Muscle layer of colon (tissue), 2 donors: ENCODE measurements around the gene METTL23.

Experiments
- H3K27ac ChIP-seq: one replicate; pipeline ENCODE4 v1.7.0; 2013; ENCODE audit warnings: low read depth, mild to moderate bottlenecking, low read length, moderate library complexity
- H3K27me3 ChIP-seq, 2 donors: one replicate each; pipeline ENCODE4 v1.7.0; 2013; ENCODE audit warnings: low read length in 2 of 2, mild to moderate bottlenecking in 2 of 2; ENCODE audit not compliant: insufficient read depth in 2 of 2, control insufficient read depth in 1 of 2
- H3K36me3 ChIP-seq: one replicate; pipeline ENCODE4 v1.7.0; 2013; ENCODE audit warnings: mild to moderate bottlenecking, low read length; ENCODE audit not compliant: insufficient read depth
- H3K4me1 ChIP-seq: one replicate; pipeline ENCODE4 v1.7.0; 2013; ENCODE audit warnings: mild to moderate bottlenecking, low read length; ENCODE audit not compliant: insufficient read depth
- H3K4me3 ChIP-seq, 2 donors: one replicate each; pipeline ENCODE4 v1.7.0; 2013; ENCODE audit warnings: low read length in 2 of 2, low read depth in 1 of 2, mild to moderate bottlenecking in 1 of 2, moderate library complexity in 1 of 2
- H3K9ac ChIP-seq: one replicate; pipeline ENCODE4 v1.7.0; 2013; ENCODE audit warnings: low read length
- H3K9me3 ChIP-seq: one replicate; pipeline ENCODE4 v1.7.0; 2013; ENCODE audit warnings: mild to moderate bottlenecking, low read length
- donor health status: abdominal sarcoma.
- donor health status: Adenocarcinoma of cecum.

The METTL23 gene

DNA sequence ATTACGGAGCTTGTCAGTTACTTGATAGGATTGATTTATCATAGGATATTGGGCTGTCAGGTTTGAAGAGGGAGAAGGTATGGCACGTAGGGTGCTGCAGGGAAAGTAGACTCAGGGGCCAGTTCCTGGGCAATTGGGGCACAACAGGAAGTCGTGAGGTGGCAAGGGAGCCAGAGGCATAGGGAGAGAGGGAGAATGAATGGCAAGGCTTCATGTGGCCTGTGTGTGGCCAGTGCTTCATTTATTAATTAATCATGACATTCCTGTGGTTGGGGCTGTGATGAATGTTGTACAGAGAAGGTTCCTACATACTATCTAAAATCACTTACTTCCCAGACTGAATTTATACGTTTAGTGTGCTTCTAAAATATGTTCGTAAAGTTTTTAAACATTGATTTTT is 30.6 kb downstream of the METTL23 start:
- H3K4me3 ChIP-seq = no peak overlapping the region
- H3K4me1 ChIP-seq = no peaks in the 10 kb centered on the region
- no peak overlapping the region for H3K9ac ChIP-seq
- H3K27me3 ChIP-seq = no peaks in the 10 kb centered on the region
- H3K9me3 ChIP-seq = no peaks in the 10 kb centered on the region
- H3K27ac ChIP-seq = no peak overlapping the region
- H3K36me3 ChIP-seq = peaks cover 31% of the 10 kb centered on the region

- no peaks in the 10 kb centered on the region for H3K4me1 ChIP-seq
- H3K4me3 ChIP-seq = no peak overlapping the region
- no peak overlapping the region for H3K27ac ChIP-seq
- H3K27me3 ChIP-seq = no peaks in the 10 kb centered on the region
- H3K36me3 ChIP-seq = peaks cover 26% of the 10 kb centered on the region
- no peak overlapping the region for H3K9ac ChIP-seq
- H3K9me3 ChIP-seq = no peaks in the 10 kb centered on the region
Measured at GRCh38 chr17:76758570-76758969, 31.9 kb downstream of the METTL23 start.

DNA sequence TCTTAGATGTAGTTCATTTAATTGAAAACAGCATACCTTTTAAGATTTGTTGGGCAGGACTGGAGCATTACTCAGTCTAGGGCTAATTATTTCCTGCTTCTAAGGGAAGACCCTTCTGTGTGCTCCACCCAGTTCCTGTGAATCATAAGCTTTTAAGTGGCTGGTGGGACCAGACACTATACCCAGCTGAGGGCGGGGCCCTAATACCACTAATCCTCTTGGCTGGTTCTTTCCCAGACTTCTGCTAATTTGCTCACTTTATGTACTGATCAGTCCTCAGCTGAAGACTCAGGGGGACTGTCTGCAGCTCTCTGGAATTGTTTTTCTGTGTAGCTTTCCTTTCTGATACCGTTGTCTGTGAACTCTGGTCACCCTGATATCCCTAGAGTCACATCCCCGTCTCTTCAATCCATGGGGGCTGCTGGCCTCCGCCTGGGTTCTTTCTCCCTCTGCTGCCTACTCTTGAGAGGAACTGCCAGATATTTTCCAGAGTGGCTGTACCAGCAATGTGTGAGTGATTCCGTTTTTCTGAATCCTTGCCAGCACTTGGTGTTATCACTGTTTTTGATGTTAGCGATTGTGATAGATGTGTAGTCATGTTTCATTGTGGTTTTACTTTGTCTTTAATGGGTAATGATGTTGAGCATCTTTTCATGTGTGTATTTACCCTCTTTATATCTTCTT is 46.3 kb downstream of the METTL23 start:
- Histone ChIP-seq H3K4me3 (no peak overlapping the region), H3K27me3 (no peaks in the 10 kb centered on the region), H3K9ac (no peak overlapping the region), H3K9me3 (no peaks in the 10 kb centered on the region), H3K4me1 (no peaks in the 10 kb centered on the region), H3K36me3 (peaks cover 32% of the 10 kb centered on the region), H3K27ac (no peak overlapping the region)

DNA sequence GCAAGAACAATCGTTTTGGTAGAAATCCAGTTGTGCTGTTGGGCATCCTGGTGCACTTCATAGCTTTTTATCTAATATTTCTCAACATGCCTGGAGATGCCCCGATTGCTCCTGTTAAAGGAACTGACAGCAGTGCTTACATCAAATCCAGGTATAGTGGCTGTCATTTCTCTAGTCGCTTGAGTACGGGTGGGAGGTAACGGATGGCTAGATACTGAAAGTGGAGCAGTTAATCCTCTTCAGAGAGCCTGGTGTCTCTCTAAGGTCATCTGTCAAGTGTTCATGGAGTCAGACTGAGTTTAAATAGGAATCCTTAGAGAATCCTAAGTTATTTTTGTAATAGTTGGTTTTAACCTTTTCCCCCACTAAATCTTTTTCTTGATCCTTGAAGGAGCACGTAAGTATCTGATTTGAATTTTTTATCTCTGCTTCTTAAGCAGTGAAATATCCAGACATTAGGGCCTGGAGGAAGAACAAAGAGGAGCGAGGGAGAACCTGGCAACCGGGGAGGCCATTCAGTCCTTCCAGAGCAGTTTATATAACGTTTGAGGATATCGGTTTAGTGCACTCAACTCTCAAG is 48.5 kb downstream of the METTL23 start:
- Histone ChIP-seq H3K27me3 (no peaks in the 10 kb centered on the region), H3K9ac (no peak overlapping the region), H3K9me3 (no peaks in the 10 kb centered on the region), H3K4me1 (no peaks in the 10 kb centered on the region), H3K36me3 (peaks cover 41% of the 10 kb centered on the region), H3K27ac (no peak overlapping the region), H3K4me3 (no peak overlapping the region)

GRCh38 chr17:76781056-76781982 is 54.7 kb downstream of the METTL23 start:
- Histone ChIP-seq H3K4me1 (no peaks in the 10 kb centered on the region), H3K27me3 (no peaks in the 10 kb centered on the region), H3K27ac (no peak overlapping the region), H3K9ac (no peak overlapping the region), H3K4me3 (no peak overlapping the region), H3K9me3 (no peaks in the 10 kb centered on the region), H3K36me3 (peaks cover 30% of the 10 kb centered on the region)

DNA sequence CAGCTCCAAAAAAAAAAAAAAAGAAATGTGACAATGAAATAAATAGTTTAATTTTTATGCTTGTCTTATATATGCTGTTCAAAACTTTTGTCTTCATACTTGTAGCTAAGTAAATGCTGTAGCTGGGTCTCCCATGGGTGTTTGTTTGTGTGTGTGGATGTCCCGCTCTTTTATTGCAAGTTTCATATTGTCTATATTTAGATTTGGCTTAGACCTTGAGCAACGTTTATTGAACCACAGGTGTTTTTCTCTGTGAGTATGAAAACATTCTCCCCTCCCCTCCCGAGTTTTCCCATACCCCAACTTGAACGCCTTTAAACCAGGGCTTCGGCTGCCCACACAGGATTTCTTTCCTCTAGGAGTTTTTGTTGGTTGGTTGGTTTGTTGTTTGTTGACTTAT is 56.5 kb downstream of the METTL23 start:
- Histone ChIP-seq H3K9ac (no peak overlapping the region), H3K4me3 (no peak overlapping the region), H3K4me1 (no peaks in the 10 kb centered on the region), H3K36me3 (peaks cover 23% of the 10 kb centered on the region), H3K27ac (no peak overlapping the region), H3K27me3 (no peaks in the 10 kb centered on the region), H3K9me3 (no peaks in the 10 kb centered on the region)
